ENCODE data around the gene SLC8B1.

DNA sequence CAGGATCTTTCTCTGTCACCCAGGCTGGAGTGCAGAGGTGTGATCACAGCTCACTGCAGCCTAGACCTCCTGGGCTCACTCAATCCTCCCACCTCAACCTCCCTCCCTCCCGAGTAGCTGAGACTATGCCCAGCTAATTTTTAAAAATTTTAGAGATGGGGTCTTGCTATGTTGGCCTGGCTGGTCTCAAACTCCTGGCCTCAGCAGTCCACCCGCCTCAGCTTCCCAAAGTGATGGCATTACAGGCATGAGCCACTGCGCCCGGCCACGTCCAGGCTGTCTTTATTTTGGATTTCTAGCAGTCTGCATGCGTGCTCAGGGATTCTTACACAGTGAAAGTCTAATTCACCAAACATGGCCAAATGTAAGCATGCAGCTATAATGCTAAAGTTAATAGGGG lies 17.8 kb downstream of the SLC8B1 start:
- TF ChIP-seq EZH2 (IDR thresholded peaks at IDR 0.05; ENCODE audit: low read depth): no peak
- TF ChIP-seq, protein P1, sequence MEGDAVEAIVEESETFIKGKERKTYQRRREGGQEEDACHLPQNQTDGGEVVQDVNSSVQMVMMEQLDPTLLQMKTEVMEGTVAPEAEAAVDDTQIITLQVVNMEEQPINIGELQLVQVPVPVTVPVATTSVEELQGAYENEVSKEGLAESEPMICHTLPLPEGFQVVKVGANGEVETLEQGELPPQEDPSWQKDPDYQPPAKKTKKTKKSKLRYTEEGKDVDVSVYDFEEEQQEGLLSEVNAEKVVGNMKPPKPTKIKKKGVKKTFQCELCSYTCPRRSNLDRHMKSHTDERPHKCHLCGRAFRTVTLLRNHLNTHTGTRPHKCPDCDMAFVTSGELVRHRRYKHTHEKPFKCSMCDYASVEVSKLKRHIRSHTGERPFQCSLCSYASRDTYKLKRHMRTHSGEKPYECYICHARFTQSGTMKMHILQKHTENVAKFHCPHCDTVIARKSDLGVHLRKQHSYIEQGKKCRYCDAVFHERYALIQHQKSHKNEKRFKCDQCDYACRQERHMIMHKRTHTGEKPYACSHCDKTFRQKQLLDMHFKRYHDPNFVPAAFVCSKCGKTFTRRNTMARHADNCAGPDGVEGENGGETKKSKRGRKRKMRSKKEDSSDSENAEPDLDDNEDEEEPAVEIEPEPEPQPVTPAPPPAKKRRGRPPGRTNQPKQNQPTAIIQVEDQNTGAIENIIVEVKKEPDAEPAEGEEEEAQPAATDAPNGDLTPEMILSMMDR (conservative IDR thresholded peaks at IDR 0.05): no peak
